Measurements from ENCODE around the gene KCNK2.

KCNK2 gene

GRCh38 chr1:215094381-215094780, 11.8 kb downstream of the KCNK2 start:
- in situ Hi-C loops (cut with HindIII; ENCODE audit: low sequenced_read_pairs) = no loop called here

- in situ Hi-C loops (cut with HindIII; ENCODE audit: low sequenced_read_pairs) = no loop called here
These were observed 13.0 kb downstream of the KCNK2 start for GRCh38 chr1:215095524-215095923.

- in situ Hi-C loops (cut with HindIII; ENCODE audit: low sequenced_read_pairs) = no loop called here
These were observed 19.0 kb downstream of the KCNK2 start for GRCh38 chr1:215101511-215101910.

- in situ Hi-C loops (cut with HindIII; ENCODE audit: low sequenced_read_pairs) = no loop called here
These were observed 21.7 kb downstream of the KCNK2 start for GRCh38 chr1:215104283-215104682.

GRCh38 chr1:215106067-215106466, 23.5 kb downstream of the KCNK2 start:
- in situ Hi-C loops (cut with HindIII; ENCODE audit: low sequenced_read_pairs) = no loop called here

GRCh38 chr1:215109171-215109570, 26.6 kb downstream of the KCNK2 start:
- in situ Hi-C loops (cut with HindIII; ENCODE audit: low sequenced_read_pairs) = no loop called here

- in situ Hi-C loops (cut with HindIII; ENCODE audit: low sequenced_read_pairs) = no loop called here
These were observed 29.4 kb downstream of the KCNK2 start for GRCh38 chr1:215111916-215112315.

- in situ Hi-C loops (cut with HindIII; ENCODE audit: low sequenced_read_pairs) = no loop called here
These were observed 31.2 kb downstream of the KCNK2 start for GRCh38 chr1:215113776-215114153.

- in situ Hi-C loops (cut with HindIII; ENCODE audit: low sequenced_read_pairs) = no loop called here
These were observed 31.8 kb downstream of the KCNK2 start for GRCh38 chr1:215114154-215114933.

- in situ Hi-C loops (cut with HindIII; ENCODE audit: low sequenced_read_pairs) = loop anchor here (5.0 kb wide), 1 partner anchor 33 kb away; the partner anchor contains the start of gene KCNK2
These were observed 33.2 kb downstream of the KCNK2 start for GRCh38 chr1:215115760-215116159.

- in situ Hi-C loops (cut with HindIII; ENCODE audit: low sequenced_read_pairs) = loop anchor here (5.0 kb wide), 1 partner anchor 36 kb away; the partner anchor contains the start of gene KCNK2
These were observed 35.5 kb downstream of the KCNK2 start for GRCh38 chr1:215118081-215118480.

- in situ Hi-C loops (cut with HindIII; ENCODE audit: low sequenced_read_pairs) = loop anchor here (5.0 kb wide), 1 partner anchor 37 kb away; the partner anchor contains the start of gene KCNK2
These were observed 36.5 kb downstream of the KCNK2 start for GRCh38 chr1:215119056-215119455.

GRCh38 chr1:215119719-215120365, 37.3 kb downstream of the KCNK2 start:
- in situ Hi-C loops (cut with HindIII; ENCODE audit: low sequenced_read_pairs) = loop anchor here (5.0 kb wide), 1 partner anchor 38 kb away; the partner anchor contains the start of gene KCNK2

GRCh38 chr1:215128504-215128903, 46.0 kb downstream of the KCNK2 start:
- in situ Hi-C loops (cut with HindIII; ENCODE audit: low sequenced_read_pairs) = no loop called here

- in situ Hi-C loops (cut with HindIII; ENCODE audit: low sequenced_read_pairs) = loop anchor here (10.0 kb wide), 1 partner anchor 316 kb away; no protein-coding TSS in a partner anchor
These were observed 48.8 kb downstream of the KCNK2 start for GRCh38 chr1:215131291-215131690.

- in situ Hi-C loops (cut with HindIII; ENCODE audit: low sequenced_read_pairs) = loop anchor here (10.0 kb wide), 1 partner anchor 317 kb away; no protein-coding TSS in a partner anchor
These were observed 49.6 kb downstream of the KCNK2 start for GRCh38 chr1:215132156-215132555.

- in situ Hi-C loops (cut with HindIII; ENCODE audit: low sequenced_read_pairs) = loop anchor here (10.0 kb wide), 1 partner anchor 319 kb away; no protein-coding TSS in a partner anchor
These were observed 51.0 kb downstream of the KCNK2 start for GRCh38 chr1:215133532-215133931.

- in situ Hi-C loops (cut with HindIII; ENCODE audit: low sequenced_read_pairs) = loop anchor here (10.0 kb wide), 1 partner anchor 323 kb away; no protein-coding TSS in a partner anchor
These were observed 55.4 kb downstream of the KCNK2 start for GRCh38 chr1:215137985-215138384.

GRCh38 chr1:215140135-215140534, 57.6 kb downstream of the KCNK2 start:
- in situ Hi-C loops (cut with HindIII; ENCODE audit: low sequenced_read_pairs) = no loop called here

GRCh38 chr1:215141460-215141859, 58.9 kb downstream of the KCNK2 start:
- in situ Hi-C loops (cut with HindIII; ENCODE audit: low sequenced_read_pairs) = no loop called here

- in situ Hi-C loops (cut with HindIII; ENCODE audit: low sequenced_read_pairs) = no loop called here
These were observed 61.0 kb downstream of the KCNK2 start for GRCh38 chr1:215143497-215143896.

Measured in endothelial cell of hepatic sinusoid (primary cell).